GM19023 (cell line): ENCODE results near the gene CTBP2.
A peak's percentile ranks its signal among the peaks of the same experiment; 100 is the strongest.
"Not testable (repeated sequence)": the region's sequence is repeated elsewhere in the genome, so short reads cannot be mapped to it uniquely, and the experiment has no call there.

Experiments used
- ATAC-seq: cut with Tn5 transposase; IDR thresholded peaks from one replicate; pipeline ENCODE4 v1.9.1; 2021; ENCODE audit warnings: mild to moderate bottlenecking, moderate library complexity; ENCODE audit not compliant: unreplicated experiment

CTBP2 gene

DNA sequence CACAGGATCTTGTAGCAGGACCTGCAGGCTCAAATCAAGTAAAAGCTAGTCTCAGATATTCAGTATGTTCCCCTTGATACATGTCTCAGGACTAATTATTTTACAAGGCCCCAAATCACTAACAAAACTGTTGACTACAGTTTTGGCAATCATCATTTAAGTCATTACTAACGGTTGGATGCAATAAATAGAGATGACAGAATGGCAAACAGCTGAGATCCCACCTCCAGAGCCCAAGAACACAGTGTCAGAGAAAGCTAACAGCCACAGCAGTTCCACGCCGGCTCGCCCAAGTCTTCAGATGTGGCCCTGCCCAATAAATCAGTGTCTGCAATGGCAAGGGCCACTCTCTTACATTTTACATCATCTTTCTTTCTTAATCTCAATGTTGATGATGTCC, 87.6 kb downstream of the CTBP2 start:
- ATAC-seq, result no peak

DNA sequence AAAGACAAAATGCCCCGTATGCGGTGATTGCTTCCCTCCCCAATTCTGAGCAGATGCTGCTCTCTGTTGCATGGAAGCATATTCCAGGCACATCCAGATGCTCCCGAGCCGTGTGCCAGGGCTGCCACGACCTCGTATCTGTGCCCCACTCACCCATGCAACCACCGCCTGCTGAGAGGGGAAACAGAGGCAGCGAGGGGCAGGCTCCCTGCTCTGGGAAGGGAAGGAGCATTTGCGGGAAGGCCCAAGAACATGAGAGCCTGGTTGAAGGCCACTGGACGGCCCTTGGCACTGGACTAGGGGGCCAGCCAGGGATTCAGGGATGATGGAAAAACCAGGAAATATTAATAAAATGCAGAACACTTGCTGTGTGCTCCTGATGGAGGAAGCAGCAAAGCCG, 89.4 kb downstream of the CTBP2 start:
- no peak for ATAC-seq

DNA sequence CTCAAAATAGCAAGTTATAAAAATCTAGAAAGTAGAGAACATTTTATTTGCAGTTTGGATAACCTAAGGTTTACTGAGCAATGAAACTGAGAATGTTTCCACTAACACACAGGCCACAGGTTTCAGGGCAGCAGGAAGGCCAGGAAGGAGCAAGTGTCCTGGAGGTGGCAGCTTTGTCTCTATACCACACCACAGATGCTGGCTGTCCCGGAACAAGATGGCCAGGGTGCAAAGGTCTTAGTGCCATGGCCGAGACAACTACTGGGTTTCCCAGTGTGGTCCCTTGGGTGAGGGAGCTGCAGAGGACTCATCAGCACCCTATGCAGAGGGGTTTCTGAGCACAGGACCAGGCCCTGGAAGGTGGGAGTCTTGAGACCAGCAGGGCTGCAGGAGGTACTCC, 92.0 kb downstream of the CTBP2 start:
- no peak for ATAC-seq

DNA sequence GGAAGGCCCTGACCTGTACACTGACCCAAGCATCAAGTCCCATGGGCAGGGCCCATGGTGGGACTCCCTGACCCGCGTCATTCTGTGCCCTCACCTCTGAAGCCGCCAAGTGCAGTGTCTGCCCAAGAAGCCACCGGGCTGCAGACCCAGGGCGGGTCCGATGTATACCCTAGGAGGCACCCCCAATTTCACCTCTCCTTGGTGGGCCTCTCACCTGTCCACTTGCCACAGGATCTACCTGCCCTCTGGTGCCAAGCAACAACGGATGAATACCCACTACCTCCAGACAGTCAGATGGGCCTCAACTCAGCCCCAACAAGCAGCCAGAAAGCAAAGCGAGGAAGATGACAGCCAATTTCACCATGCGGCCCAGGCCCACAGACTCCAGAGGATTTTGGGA, 92.6 kb downstream of the CTBP2 start:
- ATAC-seq, result no peak

DNA sequence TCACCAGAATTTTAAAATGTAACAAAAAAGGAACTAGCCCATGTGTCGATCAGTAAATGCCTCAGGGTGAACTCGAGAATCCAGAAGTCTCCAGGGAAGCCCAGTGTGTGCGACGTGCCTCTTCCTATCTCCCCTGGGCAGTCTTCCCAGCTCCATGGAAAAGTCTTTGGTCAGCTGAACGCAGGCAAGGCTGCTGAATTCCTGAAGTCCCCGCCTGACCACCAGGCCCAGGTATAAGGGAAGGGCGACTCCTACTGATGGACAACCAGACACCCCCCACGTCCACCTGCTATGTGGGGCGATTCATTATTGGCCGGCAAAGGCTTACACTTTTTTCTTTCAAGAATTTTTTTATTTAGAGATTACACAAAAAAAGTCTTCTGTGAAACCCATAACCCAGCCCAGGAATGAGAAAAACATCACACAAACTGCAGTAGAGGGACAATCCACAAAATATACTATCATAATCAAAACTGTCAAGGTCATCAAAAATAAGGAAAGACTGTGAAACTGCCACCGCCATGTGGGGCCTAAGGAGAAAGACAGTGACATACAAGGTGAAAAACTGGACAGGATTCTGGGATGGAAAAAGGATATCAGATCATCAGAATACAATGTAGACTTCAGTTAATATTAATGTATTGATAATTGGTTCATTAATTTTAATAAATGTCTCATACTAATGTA, 93.5 kb downstream of the CTBP2 start:
- ATAC-seq, result no peak

DNA sequence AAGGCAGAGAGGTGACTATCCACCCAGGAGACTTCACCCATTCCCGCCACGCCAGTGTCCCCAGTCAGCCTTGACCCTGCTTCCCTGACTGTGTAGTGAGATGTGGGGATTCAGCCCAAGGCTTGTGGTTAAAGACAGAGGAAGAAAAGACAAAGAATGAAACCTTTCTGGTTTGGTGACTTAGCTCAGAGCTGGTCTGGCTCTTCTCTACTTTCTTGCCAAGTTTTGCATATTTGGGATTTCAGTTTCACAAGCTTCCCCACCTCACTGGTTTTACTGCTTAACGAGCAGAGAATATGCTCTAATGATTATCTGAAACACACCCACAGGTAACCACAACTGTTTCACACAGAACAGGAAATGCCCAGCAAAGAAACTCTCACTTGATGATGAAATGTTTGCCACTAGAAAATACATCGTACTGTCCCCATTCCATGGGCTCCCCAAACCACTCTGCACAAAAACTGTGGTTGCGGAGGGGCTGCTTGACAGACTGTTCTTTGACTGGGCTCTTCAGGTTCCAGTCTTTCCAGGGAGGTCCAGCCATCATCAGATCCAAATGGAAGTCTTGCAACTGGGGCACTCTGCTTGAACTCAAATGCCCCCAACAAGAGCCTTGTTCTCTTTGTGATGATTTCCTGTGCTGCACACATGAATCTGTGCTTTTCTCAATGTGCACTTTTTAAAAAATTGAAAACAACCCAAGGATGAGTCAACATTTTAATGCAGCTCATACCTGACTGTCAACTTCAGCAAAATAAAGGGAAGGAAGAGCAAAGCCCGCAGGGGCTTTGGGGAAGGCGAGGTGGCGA, 95.5 kb downstream of the CTBP2 start:
- ATAC-seq, result peak; percentile 88

DNA sequence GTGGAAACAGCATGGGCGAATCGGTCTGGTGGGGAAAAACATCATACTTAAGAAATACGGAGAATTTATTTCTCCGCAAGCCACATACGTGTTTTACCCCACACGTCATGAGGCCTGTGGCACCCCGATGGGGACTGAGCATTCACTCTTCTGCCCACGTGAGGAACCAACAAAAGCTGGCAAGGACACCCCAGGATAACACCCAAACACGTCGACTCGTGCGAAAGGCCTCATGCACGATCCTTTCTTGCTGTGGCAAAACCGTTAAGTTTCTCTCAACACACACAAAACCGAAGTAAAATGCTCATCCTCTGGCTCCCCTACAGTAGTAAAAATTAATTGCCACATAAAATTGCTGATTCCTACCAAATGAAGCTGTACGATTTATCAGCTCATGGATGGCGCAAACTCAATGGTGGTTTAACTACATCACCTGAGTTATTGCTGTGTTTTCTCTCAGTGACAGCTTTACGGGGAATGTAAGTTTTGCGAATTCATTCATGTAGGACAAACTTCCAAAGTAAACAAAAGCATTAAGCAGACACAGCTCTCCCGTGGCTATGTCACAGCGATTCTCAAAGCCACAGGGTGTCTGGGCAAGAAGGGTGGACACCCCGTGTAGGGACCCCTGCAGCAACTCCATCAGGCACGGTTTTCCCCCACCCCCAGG, 97.0 kb downstream of the CTBP2 start:
- no peak for ATAC-seq

DNA sequence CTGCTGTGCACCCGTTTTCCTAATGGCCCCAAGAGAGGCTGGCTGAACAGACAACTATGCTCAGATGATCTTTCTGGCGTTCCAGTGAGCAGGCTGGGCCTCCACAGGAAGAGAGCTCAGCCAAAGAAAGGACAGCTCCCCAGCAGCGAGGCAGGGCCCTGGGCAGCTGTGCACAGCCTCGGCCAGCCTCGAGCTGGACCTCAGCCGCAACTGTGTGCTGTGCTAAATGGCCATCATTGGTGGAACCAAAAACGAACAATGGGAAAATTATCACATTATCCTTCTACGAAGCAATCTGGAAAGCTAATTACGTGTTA, 97.5 kb downstream of the CTBP2 start:
- ATAC-seq, result no peak

DNA sequence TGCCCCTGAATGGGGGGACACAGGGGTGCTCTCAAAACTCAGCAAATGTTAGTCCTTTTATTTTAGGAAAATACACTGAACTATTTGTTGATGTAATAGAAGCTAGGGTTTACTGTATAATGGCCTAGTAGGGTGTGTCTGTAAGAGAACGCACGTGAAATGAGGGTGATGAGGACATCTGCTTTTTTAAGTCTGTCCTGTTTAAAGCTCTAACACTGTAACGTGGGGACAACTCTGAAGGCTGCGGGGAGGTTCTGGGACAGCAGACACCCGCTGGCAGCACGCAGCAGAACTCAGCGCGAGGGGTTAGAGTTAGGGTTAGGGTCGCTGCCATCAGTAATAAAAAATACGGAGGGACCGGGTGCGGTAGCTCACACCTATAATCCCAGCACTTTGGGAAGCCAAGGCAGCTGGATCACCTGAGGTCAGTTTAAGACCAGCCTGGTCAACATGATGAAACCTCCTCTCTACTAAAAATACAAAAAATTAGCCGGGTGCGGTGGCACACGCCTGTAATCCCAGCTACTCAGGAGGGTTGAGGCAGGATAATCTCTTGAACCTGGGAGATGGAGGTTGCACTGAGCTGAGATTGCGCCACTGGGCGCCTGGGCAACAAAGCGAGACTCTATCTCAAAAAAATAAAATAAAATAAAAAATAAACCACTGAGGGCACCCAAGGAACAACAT, 98.0 kb downstream of the CTBP2 start:
- no peak for ATAC-seq

DNA sequence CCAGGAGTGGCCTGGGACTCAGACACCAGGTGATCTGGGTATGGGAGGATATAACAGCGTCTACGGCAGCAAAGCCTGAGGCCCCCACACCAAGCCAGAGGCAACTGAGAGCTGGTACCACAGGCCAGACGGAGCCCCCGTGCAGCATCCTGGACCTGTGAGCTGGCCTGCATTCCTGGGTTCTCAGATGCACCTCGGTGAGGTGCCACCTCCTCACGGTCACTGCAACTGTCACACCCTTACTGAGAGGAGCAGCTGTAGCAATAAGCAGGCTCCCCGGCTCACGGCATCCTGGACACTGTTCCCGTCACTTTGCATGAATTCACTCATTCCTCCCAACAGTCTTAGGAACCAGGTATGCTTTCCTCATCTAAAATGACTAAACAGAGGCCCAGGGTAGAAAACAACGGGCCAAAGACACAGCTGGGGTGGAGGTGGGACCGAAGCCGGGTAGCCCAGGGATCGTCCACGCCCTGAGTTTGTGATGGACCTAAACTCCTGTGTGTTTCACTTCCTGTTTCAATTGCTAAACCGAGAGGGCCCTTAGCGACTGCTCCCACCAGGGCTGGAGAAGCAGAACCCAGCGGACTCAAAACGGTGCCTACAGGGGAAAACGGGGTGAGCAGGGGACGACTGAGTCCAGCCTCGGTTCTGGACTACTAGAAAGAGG, 98.7 kb downstream of the CTBP2 start:
- no peak for ATAC-seq

DNA sequence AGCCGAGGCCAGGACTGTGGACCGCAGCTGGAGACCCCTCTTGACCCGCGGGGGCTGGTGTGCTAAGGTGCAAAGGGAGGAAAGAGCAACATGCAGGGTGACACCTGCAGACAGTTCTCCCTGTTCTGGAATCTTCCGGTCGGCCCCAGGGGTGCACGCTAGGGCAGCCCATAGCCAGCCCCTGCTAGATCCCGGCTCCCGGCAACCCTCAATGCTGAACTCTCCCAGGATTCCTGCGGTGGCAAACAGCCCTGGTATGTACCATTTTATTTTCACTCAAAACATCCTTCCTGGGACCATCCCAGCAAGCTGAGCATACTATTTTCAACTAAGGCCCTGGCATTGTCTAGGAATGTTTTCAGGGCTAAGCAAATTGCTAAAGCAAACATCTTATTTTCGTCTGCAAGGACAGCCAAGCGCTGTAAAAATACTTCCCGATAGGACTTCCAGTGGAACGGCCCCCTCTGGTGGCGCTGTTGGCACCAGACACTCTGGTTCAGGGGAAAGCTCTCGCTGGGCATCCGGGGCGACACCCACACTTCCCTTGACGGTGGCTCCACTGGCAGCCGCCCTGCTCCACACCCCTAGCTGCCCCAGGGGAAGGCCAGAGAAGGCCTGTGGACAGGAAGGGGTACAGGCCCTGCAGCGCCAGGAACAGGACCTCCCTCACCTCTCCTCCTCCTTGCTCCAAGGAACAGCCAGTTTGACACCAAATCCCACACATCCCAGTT, 99.4 kb downstream of the CTBP2 start:
- no peak for ATAC-seq

DNA sequence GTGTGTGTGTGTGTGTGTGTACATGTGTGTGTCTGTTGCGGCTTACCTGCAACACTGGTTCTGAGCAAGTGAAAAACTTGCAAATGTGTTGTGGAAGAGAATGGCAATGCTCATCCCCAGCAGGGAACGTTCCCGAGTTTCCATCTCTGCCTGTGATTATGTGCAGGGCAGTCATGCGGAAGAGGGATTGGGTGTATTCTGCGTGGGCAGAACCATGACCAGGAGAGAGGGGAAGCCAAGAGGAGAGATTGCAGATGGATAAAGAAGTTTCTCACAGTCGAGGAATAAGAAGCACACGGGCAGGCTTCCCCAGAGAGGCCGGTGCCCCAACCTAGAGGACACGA, 99.9 kb downstream of the CTBP2 start:
- ATAC-seq, result no peak

DNA sequence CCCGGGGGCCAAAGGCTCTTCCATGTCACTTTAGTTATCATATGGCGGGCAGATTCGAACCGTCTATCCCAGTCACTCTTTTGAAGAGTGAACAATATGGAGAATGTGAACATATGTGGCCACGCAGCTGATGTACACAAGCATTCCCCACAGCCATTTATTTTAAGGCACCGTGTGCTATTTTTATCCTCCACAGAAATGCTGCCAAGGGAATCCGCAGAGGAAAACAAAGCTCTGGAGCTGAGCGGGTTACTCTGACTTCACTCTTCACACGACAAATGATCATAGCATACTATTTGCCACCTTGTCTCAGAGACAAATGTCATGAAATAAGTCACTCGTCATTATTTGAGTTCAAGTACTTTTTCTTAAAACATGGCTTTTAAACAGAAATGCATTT, 100.3 kb downstream of the CTBP2 start:
- ATAC-seq, result no peak

DNA sequence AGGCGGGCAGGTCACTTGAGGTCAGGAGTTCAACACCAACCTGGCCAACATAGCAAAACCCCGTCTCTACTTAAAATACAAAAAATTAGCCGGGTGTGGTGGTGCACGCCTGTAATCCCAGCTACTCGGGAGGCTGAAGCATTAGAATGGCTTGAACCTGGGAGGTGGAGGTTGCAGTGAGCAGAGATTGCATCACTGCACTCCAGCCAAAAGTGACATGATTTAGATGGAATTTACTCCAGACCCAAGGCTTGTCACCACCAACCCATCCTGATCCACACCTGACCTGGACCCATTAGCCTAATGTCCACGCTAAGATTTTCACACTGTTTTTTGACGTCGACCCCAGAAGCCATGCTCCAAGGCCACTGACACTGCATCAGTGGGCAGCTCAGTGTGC, 101.0 kb downstream of the CTBP2 start:
- ATAC-seq, result not testable (repeated sequence)

DNA sequence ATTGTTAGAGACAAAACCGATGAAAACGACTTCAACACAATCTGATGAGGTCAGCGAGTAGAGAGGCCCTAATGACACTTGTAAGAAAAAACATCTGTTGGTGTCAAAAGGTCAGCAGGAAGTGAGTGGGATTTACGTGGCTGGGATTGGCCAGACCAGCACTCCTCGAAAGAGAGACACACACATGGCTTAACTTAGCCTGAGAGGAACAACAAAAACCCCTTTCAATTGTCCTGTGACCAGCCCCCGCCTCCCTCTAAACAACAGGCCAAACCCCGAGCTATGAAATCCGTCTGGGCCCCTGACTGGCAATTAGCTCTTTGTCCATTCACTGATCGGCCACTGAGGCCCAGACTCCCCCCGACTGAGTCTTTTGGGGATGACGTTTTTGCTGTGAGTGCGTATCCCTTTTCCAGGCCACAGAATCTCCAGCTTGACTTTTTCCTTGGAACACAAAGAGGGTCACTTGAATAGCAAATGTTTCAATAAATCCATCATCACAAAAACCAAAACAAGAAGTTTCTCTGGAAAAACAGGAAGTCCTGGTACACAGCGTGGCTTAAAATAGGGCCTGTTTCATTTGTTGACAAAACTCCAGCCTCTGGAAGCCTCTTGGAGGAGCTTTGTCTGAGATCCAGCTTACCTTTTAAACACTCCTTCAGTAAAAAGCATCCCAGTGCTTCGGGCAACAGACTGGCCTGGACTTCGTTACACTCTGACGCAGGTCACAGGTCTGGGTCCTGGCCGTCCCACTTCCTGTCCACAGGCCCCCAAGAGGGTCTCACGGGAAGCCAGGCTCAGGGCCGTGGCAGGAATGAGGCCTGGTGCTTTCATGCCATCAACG, 103.0 kb downstream of the CTBP2 start:
- no peak for ATAC-seq

DNA sequence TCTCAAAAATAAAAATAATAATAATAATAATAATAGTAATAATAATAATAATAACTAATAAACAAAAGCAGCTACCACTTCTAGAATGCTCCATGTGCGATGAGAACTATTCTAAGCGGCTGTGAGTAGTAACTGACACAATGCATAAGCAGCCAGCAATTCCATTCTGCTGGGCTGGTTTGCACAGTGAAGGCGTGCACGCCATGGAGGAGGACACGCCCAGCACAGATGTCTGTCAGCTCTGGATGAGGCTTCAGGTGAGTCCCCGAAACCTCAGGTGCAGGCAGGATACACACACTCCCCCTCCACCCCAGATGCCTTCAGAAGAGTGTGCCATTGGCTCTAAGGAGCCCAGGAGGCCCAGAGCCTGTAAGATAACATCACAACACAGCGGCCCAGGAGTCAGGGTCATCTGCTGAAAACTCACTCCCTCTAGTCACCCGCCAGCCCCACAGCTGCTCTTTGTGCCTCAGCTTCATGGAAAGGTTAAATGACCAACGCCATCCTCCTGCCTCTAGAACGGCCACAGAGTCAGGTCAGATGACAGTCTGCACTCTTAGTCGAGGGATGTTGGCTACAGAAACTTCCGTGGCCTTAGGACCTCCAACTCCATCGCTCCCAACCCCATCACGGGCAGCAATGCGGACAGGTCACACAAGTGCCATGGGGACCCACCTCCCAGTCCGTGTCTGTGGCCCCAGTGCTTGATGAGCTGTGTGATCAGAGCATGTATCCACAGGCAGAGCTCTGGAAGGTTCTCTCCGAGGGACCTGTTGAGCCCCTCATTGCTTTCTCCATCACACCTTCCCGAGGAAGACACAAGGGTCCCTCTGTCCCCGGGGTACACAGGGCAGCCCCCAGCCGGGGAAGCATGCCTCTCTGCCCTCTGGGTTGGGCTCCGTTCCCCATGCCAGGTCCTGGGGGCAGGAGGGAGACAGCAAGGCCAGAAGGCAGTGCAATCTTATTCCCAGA, 103.9 kb downstream of the CTBP2 start:
- no peak for ATAC-seq

DNA sequence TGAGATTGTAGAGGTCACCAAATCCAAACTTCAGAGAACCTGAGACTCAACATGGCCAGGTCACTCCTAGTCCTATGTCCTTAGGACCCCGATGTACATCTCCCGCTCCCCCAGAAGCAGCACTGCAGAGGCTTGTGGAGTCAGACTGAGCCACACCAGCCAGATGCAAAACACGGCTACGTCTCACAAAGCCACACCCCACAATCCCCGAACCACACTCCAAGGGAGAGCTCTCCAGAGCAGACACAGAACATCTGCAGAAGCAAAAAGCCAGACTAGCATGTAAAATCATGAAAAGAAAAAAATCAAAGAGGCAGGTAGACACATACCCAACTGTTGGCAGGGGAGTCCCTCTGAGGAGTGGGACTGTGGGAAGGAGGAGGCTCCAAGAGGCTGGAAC, 104.9 kb downstream of the CTBP2 start:
- ATAC-seq, result no peak

DNA sequence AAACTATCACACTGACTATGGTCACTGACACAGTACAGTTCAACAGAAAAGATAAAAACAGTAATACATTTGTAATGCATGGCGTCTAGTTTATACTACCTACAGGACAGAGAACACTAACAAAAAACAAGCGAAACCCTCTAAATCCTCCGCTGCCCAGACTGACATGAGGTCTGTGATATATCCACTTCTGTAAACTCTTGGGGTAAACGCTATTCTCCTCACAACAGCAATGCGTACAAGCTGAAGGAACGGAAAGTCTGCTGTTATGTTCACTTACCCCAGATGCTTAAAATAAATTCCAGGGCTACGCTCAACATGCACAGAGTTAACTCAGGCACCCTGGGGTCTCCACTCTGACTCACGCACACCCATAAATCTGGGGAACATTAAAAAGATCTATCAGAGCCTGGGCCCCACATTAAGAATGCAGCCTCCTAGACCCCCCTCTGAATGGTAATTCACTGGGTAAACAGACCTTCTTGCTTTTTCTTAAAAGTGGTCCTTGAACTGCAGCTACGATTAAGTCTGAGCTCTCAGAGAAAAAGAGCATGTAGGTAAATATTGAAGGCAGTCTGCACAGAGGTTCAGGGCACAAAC, 105.6 kb downstream of the CTBP2 start:
- ATAC-seq, result no peak
